GM19035 (cell line): ENCODE measurements around the gene CBFB.

Source experiments
- ATAC-seq: cut with Tn5 transposase; IDR thresholded peaks from one replicate; pipeline ENCODE4 v1.9.1; 2021; ENCODE audit not compliant: unreplicated experiment

The CBFB gene

DNA sequence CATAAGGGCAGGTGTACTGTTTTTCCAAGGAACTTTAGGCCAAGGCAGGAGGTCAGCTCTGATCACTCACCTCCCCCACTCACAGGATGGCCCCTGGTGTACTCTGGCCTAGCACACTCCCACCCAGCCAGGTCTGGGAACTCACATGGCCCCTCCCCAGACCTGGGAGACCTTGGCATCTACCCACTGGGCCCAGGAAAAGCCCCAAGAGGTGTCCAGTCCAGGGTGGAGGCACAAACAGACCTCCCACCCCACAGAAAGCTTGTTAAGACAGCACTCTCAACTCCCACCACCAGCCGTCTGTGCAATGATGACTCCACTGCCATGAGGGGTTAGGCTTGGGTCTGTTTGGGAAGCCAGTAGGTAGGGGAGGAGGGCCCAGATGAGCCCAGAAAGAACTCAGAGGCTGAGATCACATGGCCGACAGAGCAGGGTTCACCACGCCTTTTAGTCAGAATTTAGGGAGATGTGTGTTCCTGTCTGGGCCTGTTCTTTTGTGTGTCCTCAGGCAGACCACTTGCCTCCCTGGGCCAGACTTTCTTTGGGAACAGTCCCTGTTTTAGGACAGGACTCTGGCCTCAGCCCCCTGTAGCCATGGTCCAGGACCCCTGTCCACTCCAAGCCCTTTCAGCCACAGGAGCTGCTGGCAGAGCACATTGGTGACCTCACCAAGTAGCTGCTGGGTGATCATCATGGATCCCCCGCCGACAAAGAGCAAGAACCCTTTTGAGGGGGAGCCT is 12.1 kb upstream of the CBFB start:
- no peak for ATAC-seq

DNA sequence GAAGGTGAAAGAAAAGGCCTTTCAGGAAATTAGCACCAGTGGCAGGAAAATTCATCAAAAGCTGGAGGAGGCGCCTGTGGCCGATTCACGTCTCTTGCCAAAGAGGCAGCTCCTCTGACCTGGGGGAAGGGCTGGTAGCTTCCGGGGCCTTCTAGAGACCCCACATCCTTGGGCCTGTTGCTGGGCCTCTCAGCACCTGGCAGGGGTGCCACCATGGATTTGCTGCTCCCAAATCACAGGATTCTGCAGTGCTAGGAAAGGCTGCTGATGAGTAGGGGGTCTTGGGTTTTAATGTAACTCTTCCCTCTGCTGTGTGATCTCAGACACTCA is 11.6 kb upstream of the CBFB start:
- no peak for ATAC-seq

- peak; percentile 73 for ATAC-seq
Measured at GRCh38 chr16:67017810-67018488, 11.0 kb upstream of the CBFB start.

GRCh38 chr16:67019171-67019570 is 9.8 kb upstream of the CBFB start:
- no peak for ATAC-seq

- no peak for ATAC-seq
Measured at GRCh38 chr16:67021321-67021720, 7.6 kb upstream of the CBFB start.

DNA sequence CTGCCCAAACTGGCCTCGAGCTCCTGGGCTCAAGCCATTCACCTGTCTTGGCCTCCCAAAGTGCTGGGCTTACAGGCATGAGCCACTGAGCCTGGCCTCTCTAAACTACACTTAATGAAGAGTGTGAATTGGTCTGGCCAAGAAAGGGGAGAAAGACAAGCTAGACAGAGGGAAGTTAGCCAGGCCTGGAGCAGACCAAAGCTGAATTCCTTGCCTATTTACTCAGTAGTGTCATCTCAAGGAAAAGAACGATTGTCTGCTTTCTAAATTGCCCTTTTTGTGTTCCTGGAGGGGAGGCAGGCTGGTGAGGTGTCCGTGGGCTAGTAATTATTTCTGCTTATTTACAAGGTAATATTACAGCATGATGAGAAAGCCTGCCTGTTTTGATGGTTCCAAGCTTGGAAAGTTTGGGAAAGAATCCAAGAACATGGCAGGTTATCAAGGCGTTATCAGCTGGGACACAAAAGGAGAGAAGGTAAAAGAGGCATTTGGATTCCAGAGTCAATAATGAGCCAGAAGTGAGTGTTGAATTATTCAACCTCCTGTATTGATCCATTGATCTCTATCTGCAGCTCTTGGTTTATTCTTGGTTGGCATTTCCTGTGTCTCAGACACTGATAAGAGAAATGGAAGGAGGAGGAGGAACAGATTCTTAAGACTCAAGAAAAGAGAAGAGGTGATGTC is 6.3 kb upstream of the CBFB start:
- ATAC-seq: no peak

- no peak for ATAC-seq
Measured at GRCh38 chr16:67023689-67024088, 5.3 kb upstream of the CBFB start.

DNA sequence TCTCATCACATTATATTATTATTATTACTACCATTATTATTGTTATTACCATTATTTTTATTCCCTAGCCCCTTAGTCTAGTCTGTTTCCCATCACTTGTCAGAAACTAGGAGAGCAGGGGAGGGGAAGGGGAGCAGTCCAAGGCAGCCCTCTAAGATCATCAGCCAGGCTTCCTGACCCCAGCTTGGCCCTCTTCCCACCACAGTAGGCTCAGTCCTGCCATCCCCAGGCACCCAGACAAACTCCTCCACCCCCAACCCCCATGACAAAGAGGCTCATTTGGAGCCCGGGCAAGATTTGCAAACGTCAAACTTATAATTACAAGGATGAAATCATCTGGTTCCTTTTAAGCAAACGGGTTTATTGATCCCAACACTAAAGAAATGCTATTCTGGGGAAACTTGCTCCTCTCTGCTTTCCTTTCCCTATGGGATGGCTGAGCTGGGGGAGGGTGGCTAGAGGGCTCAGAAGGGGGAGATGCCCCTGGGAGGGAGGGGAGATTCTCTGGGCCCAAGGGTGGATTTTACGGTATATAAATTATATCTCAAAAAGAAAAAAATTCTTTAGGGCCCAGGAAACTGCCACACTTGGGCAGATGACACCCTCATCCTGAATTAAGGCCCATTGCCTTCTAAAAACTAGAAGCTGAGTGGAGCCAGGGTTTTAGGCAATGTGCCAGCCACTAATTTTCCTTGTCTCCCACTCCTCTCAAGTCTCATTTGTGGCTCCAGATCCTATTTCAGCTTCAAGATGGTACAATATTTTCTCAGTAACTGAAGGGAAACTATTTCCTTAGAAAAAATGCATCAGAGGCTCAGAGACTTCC is 4.4 kb upstream of the CBFB start:
- ATAC-seq: no peak

- ATAC-seq: no peak
Measured at GRCh38 chr16:67025210-67025550, 3.8 kb upstream of the CBFB start.

- ATAC-seq: no peak
Measured at GRCh38 chr16:67026570-67026969, 2.4 kb upstream of the CBFB start.

- no peak for ATAC-seq
Measured at GRCh38 chr16:67027046-67027445, 1.9 kb upstream of the CBFB start.

DNA sequence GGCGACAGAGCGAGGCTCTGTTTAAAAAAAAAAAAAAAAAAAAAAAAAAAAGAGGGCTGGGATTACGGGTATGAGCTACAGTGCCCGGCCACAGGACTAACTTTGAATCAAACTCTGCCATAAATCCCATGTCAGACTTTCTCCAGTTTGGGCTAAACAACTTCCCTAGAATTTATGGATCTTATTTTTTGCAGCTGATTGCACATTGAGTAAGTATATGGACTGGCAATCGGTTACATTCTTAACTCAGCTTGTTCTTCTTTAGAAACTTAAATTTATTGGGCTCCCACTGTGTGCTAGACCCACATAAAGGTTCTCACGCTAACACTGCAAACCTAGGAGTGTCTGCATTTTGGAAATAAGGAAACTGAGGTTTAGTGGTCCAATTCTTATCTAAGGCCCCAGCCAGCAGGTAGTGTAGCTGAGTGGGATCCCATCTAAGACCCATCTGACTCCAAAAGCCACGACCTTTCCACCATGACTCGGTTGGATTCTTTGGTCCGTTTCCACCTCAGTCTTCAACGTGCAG is 718 bp upstream of the CBFB start:
- ATAC-seq: no peak

- ATAC-seq: peak; percentile 52
Measured at GRCh38 chr16:67029254-67030096, 526 bp downstream of the CBFB start.

- ATAC-seq: no peak
Measured at GRCh38 chr16:67030221-67030962, 1.4 kb downstream of the CBFB start.

- no peak for ATAC-seq
Measured at GRCh38 chr16:67034487-67034886, 5.5 kb downstream of the CBFB start.

DNA sequence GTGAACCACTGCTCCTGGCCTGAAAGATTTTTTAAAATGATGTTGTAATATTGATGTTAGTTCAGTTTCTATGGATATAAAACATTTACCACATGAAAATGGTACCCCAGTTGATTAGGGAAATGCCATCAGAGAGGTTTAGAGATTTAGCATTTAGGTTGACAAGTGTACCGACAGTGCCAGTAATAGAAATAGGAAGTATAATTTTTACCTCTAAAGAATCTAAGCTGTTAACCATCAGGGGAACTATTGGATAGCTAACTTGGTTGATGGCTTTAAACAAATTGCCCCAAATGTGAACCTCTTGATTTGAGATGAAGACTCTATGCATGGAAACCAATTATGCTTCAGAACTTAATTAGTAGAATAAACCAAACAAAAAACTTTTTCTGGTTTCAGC is 6.4 kb downstream of the CBFB start:
- no peak for ATAC-seq

DNA sequence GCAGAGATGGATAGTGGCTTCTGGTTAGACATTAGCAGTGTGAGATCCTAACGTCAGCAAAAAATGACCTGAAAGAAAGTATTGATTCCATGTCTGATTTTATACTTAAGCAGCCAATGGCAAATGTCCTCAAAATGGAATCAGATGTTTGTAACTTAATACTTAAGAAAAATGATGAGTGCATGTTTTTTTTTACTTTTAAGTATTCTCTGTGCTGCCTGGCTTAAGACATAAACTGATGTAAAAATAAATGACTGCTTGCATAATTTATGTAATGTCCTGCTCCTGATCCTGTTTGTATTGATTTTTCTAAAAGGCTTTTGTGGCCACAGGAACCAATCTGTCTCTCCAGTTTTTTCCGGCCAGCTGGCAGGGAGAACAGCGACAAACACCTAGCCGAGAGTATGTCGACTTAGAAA is 7.4 kb downstream of the CBFB start:
- ATAC-seq: no peak

GRCh38 chr16:67039260-67040020 is 10.5 kb downstream of the CBFB start:
- ATAC-seq: no peak

- no peak for ATAC-seq
Measured at GRCh38 chr16:67040166-67040565, 11.2 kb downstream of the CBFB start.
